Measurements from ENCODE around the gene ANKRD10.

DNA sequence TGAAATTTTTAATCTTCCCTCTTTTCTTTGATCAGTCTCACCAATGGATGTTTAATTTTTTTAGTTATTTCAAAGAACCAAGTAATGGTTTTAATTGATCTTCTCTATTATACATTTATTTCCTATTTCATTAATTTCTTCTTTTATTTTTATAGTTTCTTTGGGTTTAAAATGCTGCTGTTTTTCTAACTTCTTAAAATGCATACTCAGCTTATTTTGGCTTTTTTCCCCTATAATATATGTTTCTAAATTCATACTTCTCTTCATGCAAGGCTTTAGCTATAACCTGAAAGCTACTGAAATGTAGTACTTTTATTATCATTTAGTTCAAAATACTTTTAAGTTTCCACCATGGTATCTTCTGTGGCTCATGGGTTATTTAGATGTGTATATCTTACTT lies 53.9 kb downstream of the ANKRD10 start:
- TF ChIP-seq NBN (IDR thresholded peaks at IDR 0.05) (no peak), EGR1 (IDR thresholded peaks at IDR 0.05; ENCODE audit: borderline replicate concordance in 1 of 2, low read depth in 2 of 2, low read length in 2 of 2) (no peak), ZNF24 (IDR thresholded peaks at IDR 0.05) (no peak), YBX1 (IDR thresholded peaks at IDR 0.05) (no peak), CHD1 (IDR thresholded peaks at IDR 0.05; ENCODE audit: low read depth, low read length) (no peak), JUND (IDR thresholded peaks at IDR 0.05; ENCODE audit: low read depth, low read length) (no peak), E2F4 (IDR thresholded peaks at IDR 0.05; ENCODE audit: low read depth, low read length) (no peak), POLR2A (IDR thresholded peaks at IDR 0.05; ENCODE audit: low read depth, low read length) (no peak)
- TF ChIP-seq, protein P1, sequence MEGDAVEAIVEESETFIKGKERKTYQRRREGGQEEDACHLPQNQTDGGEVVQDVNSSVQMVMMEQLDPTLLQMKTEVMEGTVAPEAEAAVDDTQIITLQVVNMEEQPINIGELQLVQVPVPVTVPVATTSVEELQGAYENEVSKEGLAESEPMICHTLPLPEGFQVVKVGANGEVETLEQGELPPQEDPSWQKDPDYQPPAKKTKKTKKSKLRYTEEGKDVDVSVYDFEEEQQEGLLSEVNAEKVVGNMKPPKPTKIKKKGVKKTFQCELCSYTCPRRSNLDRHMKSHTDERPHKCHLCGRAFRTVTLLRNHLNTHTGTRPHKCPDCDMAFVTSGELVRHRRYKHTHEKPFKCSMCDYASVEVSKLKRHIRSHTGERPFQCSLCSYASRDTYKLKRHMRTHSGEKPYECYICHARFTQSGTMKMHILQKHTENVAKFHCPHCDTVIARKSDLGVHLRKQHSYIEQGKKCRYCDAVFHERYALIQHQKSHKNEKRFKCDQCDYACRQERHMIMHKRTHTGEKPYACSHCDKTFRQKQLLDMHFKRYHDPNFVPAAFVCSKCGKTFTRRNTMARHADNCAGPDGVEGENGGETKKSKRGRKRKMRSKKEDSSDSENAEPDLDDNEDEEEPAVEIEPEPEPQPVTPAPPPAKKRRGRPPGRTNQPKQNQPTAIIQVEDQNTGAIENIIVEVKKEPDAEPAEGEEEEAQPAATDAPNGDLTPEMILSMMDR (IDR thresholded peaks at IDR 0.05 in 2 of 3, conservative IDR thresholded peaks at IDR 0.05 in 1 of 3; ENCODE audit: control insufficient read depth in 2 of 3, extremely low read depth in 1 of 3, insufficient read depth in 1 of 3, low read depth in 3 of 3, low read length in 3 of 3), result no peak
